SU-DHL-6 (cell line): ENCODE data around the gene NGF.

Source experiments
- H2AFZ ChIP-seq: fragments of 200-600 bp; sonication (generic); 2 replicates; pipeline ENCODE4 v1.6.1; 2014; ENCODE audit warnings: low read depth, mild to moderate bottlenecking, moderate library complexity, mixed read lengths, antibody characterized with exemption, low read length; ENCODE audit not compliant: severe bottlenecking
- H3F3A ChIP-seq: fragments of 200-600 bp; shearing (Covaris generic); 2 replicates; pipeline ENCODE4 v1.6.0; 2016; ENCODE audit warnings: antibody characterized with exemption, mild to moderate bottlenecking; ENCODE audit not compliant: insufficient read depth
- H3K27ac ChIP-seq: fragments of 200-600 bp; sonication (generic); 2 replicates; pipeline ENCODE4 v1.5.1; 2016; ENCODE audit warnings: low read depth, mild to moderate bottlenecking, low read length, moderate library complexity, mixed read lengths
- H3K27me3 ChIP-seq: fragments of 200-600 bp; sonication (generic), shearing (Covaris generic); 2 replicates; pipeline ENCODE4 v1.6.0; 2014; ENCODE audit warnings: mild to moderate bottlenecking, low read length
- H3K36me3 ChIP-seq: fragments of 200-600 bp; sonication (generic); 2 replicates; pipeline ENCODE4 v1.6.1; 2014; ENCODE audit warnings: mild to moderate bottlenecking, low read length, mixed read lengths
- H3K4me2 ChIP-seq: fragments of 300-600, 200-600 bp; shearing (Covaris generic), sonication (generic); 2 replicates; pipeline ENCODE4 v1.6.0; 2014; ENCODE audit warnings: low read length, low read depth, mild to moderate bottlenecking; ENCODE audit not compliant: poor library complexity, severe bottlenecking
- H3K4me3 ChIP-seq: fragments of 200-600 bp; sonication (generic); 2 replicates; pipeline ENCODE4 v1.5.1; 2014; ENCODE audit warnings: antibody characterized with exemption, low read length, mild to moderate bottlenecking, mixed read lengths; ENCODE audit not compliant: insufficient read depth, poor library complexity, severe bottlenecking
- H3K79me2 ChIP-seq: fragments of 200-600 bp; sonication (generic); 2 replicates; pipeline ENCODE4 v1.6.1; 2014; ENCODE audit warnings: mild to moderate bottlenecking, low read length, moderate library complexity; ENCODE audit not compliant: insufficient read depth
- H3K9ac ChIP-seq: fragments of 200-600 bp; sonication (generic); 2 replicates; pipeline ENCODE4 v1.7.0; 2014; ENCODE audit warnings: mild to moderate bottlenecking, low read length
- H3K9me2 ChIP-seq: fragments of 200-600 bp; sonication (generic); replicated peaks from 2 replicates; pipeline ENCODE4 v1.6.1; 2014; ENCODE audit warnings: low read length; ENCODE audit not compliant: insufficient read depth
- H3K9me3 ChIP-seq: fragments of 200-600 bp; sonication (generic); 2 replicates; pipeline ENCODE4 v1.6.1; 2014; ENCODE audit warnings: low read length, mixed read lengths; ENCODE audit not compliant: insufficient read depth
- H4K20me1 ChIP-seq: fragments of 200-600 bp; sonication (generic); 2 replicates; pipeline ENCODE4 v1.6.1; 2014; ENCODE audit warnings: low read depth, mild to moderate bottlenecking, antibody characterized with exemption, low read length, moderate library complexity, mixed read lengths
- EZH2phosphoT487 ChIP-seq: fragments of 200-600 bp; sonication (generic), shearing (Covaris generic); conservative IDR thresholded peaks from 2 replicates; pipeline ENCODE4 v1.6.1; 2018; ENCODE audit warnings: mild to moderate bottlenecking, antibody characterized with exemption, low read length, moderate library complexity, mixed read lengths
- TF ChIP-seq, protein P1 (sequence below): fragments of 200-600 bp; sonication (generic); IDR thresholded peaks from one replicate; pipeline ENCODE4 v1.5.1; 2017; ENCODE audit warnings: antibody characterized with exemption, mild to moderate bottlenecking, low read length, moderate library complexity; ENCODE audit not compliant: insufficient read depth, poor library complexity, severe bottlenecking

The NGF gene

DNA sequence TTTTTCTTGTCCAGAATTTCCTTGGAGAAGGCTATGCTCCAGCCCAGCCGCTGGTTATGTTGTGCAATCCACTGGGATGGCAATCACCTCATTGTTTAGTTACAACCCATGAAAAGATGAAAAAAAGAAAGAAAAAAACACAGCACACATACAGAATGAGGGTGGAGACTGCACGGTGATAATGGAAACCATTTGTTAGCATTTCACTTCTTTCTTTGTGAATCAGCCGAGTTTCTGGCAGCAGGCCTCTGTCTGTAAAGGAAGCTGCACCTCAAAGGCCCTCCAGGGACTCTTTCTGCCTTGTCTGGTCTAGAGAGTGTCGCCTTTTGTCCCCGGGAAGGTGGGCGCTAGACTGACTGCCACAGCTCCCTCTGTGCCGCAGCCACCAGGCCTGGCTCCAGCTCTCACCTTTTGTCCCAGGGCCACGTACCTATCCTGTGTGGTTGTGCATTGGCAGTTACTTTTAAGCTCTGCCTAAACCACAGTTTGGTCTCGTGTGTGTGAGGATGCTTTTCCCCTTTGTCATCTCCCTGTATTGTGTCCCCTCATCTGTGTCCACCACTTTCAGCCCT, 35.6 kb downstream of the NGF start:
- no peak overlapping the region for H3K4me2 ChIP-seq
- H3K79me2 ChIP-seq = no peaks in the 10 kb centered on the region
- no peak overlapping the region for H2AFZ ChIP-seq
- H4K20me1 ChIP-seq = no peaks in the 10 kb centered on the region
- H3K27ac ChIP-seq = no peak overlapping the region
- no peak for TF ChIP-seq EZH2phosphoT487
- H3K9ac ChIP-seq = no peak overlapping the region
- H3K9me3 ChIP-seq = no peaks in the 10 kb centered on the region
- H3K4me3 ChIP-seq = no peak overlapping the region
- no peaks in the 10 kb centered on the region for H3K9me2 ChIP-seq
- no peaks in the 10 kb centered on the region for H3K27me3 ChIP-seq
- H3K36me3 ChIP-seq = no peaks in the 10 kb centered on the region
- H3F3A ChIP-seq = no peaks in the 10 kb centered on the region

DNA sequence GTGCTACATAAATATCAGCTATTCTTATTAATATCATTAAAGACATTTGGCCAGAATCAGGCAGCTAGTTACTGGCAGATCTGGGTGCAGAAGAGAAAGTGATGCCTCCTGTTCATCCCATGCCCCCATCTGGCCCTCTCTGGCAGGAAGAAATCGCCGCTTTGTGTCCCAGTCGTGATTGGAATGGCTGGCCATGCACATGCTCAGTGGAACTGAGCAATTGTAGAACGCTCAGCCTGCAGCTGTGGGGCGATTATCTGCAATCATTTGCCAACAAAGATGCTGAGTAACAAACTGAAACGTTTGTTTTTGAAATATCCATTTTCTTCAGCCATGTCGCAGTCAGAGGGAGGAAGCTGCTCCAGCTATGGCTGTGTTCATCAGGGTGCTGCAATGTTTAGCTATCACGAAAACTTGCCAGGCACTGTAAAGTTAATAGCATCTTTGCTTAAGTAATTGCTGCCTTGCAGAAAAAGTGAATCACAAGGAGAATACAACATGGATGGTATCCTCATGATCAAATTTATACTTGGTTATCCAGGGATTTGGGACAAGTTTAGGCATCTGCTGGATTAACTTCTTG, 36.5 kb downstream of the NGF start:
- Histone ChIP-seq H3K4me3 (no peak overlapping the region), H3K9me2 (no peaks in the 10 kb centered on the region), H3K9me3 (no peaks in the 10 kb centered on the region), H4K20me1 (no peaks in the 10 kb centered on the region), H3F3A (no peaks in the 10 kb centered on the region), H3K79me2 (no peaks in the 10 kb centered on the region), H3K9ac (no peak overlapping the region), H2AFZ (no peak overlapping the region), H3K27ac (no peak overlapping the region), H3K36me3 (no peaks in the 10 kb centered on the region), H3K4me2 (no peak overlapping the region), H3K27me3 (no peaks in the 10 kb centered on the region)
- TF ChIP-seq, protein P1, sequence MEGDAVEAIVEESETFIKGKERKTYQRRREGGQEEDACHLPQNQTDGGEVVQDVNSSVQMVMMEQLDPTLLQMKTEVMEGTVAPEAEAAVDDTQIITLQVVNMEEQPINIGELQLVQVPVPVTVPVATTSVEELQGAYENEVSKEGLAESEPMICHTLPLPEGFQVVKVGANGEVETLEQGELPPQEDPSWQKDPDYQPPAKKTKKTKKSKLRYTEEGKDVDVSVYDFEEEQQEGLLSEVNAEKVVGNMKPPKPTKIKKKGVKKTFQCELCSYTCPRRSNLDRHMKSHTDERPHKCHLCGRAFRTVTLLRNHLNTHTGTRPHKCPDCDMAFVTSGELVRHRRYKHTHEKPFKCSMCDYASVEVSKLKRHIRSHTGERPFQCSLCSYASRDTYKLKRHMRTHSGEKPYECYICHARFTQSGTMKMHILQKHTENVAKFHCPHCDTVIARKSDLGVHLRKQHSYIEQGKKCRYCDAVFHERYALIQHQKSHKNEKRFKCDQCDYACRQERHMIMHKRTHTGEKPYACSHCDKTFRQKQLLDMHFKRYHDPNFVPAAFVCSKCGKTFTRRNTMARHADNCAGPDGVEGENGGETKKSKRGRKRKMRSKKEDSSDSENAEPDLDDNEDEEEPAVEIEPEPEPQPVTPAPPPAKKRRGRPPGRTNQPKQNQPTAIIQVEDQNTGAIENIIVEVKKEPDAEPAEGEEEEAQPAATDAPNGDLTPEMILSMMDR = no peak
- TF ChIP-seq EZH2phosphoT487 = no peak

DNA sequence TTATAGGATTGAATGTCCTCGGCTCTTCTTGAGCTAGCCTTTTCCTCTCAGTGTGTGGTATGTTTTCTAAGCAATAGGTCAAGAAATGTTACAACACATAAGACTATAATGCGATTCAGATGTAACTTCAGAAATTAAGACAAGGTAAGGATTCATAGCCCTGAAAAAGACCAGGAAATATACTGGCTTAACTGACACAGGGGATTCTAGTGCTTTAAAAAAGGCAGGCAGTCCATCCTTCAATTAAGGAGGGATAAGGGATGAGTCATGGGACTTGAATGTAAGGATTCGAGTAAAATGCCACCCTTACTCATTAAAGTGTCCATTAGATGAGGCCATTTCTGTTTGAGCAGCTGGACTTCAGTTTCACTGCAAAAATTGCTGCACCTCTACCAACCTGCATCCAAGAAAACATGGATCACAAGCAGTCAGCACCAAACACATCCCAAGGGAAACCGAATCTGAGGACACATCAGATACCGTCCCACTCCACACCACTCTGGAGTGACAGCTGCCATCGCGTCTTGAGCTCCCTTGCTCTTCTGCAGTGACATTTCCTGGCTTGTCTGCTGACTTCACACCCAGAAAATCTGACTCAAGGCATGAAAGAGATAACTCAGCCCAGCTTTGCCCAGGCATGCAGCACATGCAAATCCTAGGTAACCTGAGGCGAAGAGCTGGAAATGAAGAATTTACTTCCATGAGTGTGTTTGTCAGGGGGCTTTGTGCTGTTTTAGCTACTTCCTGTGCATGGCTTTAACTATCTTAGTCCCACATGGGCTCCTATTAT, 37.8 kb downstream of the NGF start:
- no peaks in the 10 kb centered on the region for H3K36me3 ChIP-seq
- H3K9me2 ChIP-seq = no peaks in the 10 kb centered on the region

More for the DNA sequence above, 37.8 kb downstream of the NGF start:
- no peaks in the 10 kb centered on the region for H3K27me3 ChIP-seq
- H3K9me3 ChIP-seq = no peaks in the 10 kb centered on the region
- no peak overlapping the region for H3K27ac ChIP-seq
- H3K9ac ChIP-seq = no peak overlapping the region
- H2AFZ ChIP-seq = no peak overlapping the region
- no peaks in the 10 kb centered on the region for H4K20me1 ChIP-seq
- TF ChIP-seq, protein P1 = no peak
- no peak for TF ChIP-seq EZH2phosphoT487
- H3F3A ChIP-seq = no peaks in the 10 kb centered on the region
- H3K4me2 ChIP-seq = no peak overlapping the region
- no peak overlapping the region for H3K4me3 ChIP-seq
- H3K79me2 ChIP-seq = no peaks in the 10 kb centered on the region
